GM19328 (cell line): Measurements from ENCODE around the gene DIAPH1.
A peak's percentile ranks its signal among the peaks of the same experiment; 100 is the strongest.

Source experiments
- ATAC-seq: cut with Tn5 transposase; IDR thresholded peaks from one replicate; pipeline ENCODE4 v1.9.1; 2021; ENCODE audit warnings: mild to moderate bottlenecking, moderate library complexity; ENCODE audit not compliant: unreplicated experiment

The DIAPH1 gene

GRCh38 chr5:141485321-141486055 is 133.3 kb downstream of the DIAPH1 start:
- no peak for ATAC-seq

GRCh38 chr5:141484641-141485311 is 134.0 kb downstream of the DIAPH1 start, which contains the start of gene PCDHGC4:
Gene PCDHGC4, plus strand, starts transcription at chr5:141485030. Its CDS starts 144 bp downstream, at chr5:141485174.
- no peak for ATAC-seq

GRCh38 chr5:141484310-141484640 is 134.5 kb downstream of the DIAPH1 start:
- ATAC-seq = no peak

DNA sequence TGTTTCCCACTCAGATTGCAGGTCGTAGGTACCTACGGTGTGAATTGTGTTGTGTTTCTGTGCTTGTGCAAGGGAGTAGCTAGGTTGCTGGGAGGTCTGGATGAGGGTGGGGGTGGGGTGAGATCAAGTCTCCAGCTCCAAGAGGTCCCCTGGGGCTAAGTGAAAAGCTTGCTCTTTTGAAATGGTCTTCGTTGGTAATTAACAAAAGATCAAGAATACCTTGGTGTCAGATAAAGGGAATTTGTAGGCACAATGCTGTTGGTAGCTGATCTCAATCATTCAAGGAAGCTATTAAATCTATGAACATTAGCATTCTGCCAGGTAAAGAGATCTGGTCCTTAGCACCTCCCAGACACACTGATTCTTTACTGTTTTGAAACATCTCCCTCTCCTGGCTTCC is 134.9 kb downstream of the DIAPH1 start:
- ATAC-seq = no peak

DNA sequence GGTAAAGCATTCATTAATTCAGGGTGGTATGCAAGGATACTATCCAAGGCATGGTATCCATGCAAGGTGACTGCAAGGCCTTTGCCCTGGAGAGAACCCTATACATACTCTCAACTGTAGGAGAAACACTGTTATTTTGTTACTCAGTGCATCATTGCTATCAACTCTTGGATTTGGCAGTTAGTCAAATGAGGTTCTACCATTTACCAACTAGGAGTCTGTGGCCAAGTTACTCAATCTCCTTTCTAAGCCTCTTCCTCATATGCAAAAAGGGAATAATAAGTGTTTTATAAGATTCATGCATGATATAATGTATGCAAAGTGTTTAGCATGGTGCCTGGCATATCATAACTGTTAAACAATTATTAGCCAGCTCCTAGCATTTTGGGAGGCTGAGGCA is 139.0 kb downstream of the DIAPH1 start:
- ATAC-seq = no peak

- no peak for ATAC-seq
Measured at GRCh38 chr5:141478321-141478945, 140.4 kb downstream of the DIAPH1 start.

DNA sequence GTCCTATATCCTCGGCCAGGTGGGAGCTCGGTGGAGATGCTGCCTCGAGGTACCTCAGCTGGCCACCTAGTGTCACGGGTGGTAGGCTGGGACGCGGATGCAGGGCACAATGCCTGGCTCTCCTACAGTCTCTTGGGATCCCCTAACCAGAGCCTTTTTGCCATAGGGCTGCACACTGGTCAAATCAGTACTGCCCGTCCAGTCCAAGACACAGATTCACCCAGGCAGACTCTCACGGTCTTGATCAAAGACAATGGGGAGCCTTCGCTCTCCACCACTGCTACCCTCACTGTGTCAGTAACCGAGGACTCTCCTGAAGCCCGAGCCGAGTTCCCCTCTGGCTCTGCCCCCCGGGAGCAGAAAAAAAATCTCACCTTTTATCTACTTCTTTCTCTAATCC is 141.0 kb downstream of the DIAPH1 start:
- ATAC-seq = no peak

- no peak for ATAC-seq
Measured at GRCh38 chr5:141477044-141477575, 141.7 kb downstream of the DIAPH1 start.

- peak; percentile 30 for ATAC-seq
Measured at GRCh38 chr5:141476132-141476911, 142.5 kb downstream of the DIAPH1 start.

- peak; percentile 98 for ATAC-seq
Measured at GRCh38 chr5:141475625-141476131, 143.1 kb downstream of the DIAPH1 start, which contains the start of gene PCDHGC3. Gene PCDHGC3, plus strand, starts transcription at chr5:141475966. Its CDS starts 151 bp downstream, at chr5:141476117.

GRCh38 chr5:141465351-141465750 is 153.4 kb downstream of the DIAPH1 start:
- no peak for ATAC-seq
